ENCODE data around the gene SOWAHC. TPM values are rescaled to one million over a fixed set of nuclear protein-coding genes. Genes with fewer than 3 reads are reported as not detected.

Gene SOWAHC
- total RNA-seq, 3 donors from 2014 or later, result 9.1 to 18.4 (median 14.7) TPM

- intact Hi-C loops (cut with DNase I; ENCODE audit: low total_unique reads), result no loop called here
These were observed 52.3 kb downstream of the SOWAHC start for GRCh38 chr2:109666466-109666865.

More at GRCh38 chr2:109666466-109666865, 52.3 kb downstream of the SOWAHC start:
- TF ChIP-seq POLR2A (IDR thresholded peaks at IDR 0.05), result no peak
- TF ChIP-seq CTCF (IDR thresholded peaks at IDR 0.05), result no peak
- no peak for TF ChIP-seq POLR2AphosphoS5 (IDR thresholded peaks at IDR 0.05)
- H3K4me3 ChIP-seq, result no peak overlapping the region
- H3K27ac ChIP-seq, result no peak overlapping the region
- DNase-seq (ENCODE audit: low spot score in 2 of 2), result no peak
- no peaks in the 10 kb centered on the region for H3K9me3 ChIP-seq
- H3K27me3 ChIP-seq, result no peaks in the 10 kb centered on the region
- peaks cover 0 to 10% of the 10 kb centered on the region in 2 donors for H3K4me1 ChIP-seq
- no peaks in the 10 kb centered on the region for H3K36me3 ChIP-seq

Other genes starting within 250 kb of the SOWAHC start
- gene SEPTIN10, start 398 bp upstream of the SOWAHC start, total RNA-seq, result 100 to 1,000 TPM in 2 of 3 donors, 10 to 100 TPM in 1; 93.5 to 116 (median 100) TPM
- 10 to 100 TPM; 66.6 to 82.3 (median 69.1) TPM for gene RGPD5, start 179.9 kb downstream of the SOWAHC start, total RNA-seq

All from breast epithelium (tissue), 4 donors.